HG03571 (cell line): ENCODE data around the gene PPP1R12B.
"Not testable (repeated sequence)": the region's sequence is repeated elsewhere in the genome, so short reads cannot be mapped to it uniquely, and the experiment has no call there.

Experiments used
- ATAC-seq: cut with Tn5 transposase; IDR thresholded peaks from one replicate; pipeline ENCODE4 v1.9.1; 2021; ENCODE audit not compliant: unreplicated experiment

PPP1R12B gene

GRCh38 chr1:202480640-202481039, 132.1 kb downstream of the PPP1R12B start:
- not testable (repeated sequence) for ATAC-seq

- not testable (repeated sequence) for ATAC-seq
Measured at GRCh38 chr1:202483362-202483761, 134.9 kb downstream of the PPP1R12B start.

DNA sequence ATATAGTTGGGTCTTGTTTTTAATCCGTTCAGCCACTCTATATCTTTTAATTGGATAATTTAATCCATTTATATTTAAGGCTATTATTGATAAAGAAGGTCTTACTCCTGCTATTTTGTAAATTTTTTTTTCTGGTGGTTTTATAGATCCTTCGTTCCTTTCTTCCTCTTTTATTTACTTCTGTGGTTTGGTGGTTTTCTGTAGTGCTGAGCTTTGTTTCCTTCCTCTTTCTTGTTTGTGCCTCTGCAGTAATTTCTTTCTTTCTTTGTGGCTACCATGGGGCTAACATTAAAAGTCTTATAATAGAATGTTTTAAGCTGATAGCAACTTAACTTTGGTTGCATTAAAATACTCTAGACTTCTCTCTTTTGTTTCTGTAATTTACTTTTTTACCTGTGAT, 135.5 kb downstream of the PPP1R12B start:
- not testable (repeated sequence) for ATAC-seq

GRCh38 chr1:202484820-202485219, 136.3 kb downstream of the PPP1R12B start:
- ATAC-seq, result not testable (repeated sequence)

DNA sequence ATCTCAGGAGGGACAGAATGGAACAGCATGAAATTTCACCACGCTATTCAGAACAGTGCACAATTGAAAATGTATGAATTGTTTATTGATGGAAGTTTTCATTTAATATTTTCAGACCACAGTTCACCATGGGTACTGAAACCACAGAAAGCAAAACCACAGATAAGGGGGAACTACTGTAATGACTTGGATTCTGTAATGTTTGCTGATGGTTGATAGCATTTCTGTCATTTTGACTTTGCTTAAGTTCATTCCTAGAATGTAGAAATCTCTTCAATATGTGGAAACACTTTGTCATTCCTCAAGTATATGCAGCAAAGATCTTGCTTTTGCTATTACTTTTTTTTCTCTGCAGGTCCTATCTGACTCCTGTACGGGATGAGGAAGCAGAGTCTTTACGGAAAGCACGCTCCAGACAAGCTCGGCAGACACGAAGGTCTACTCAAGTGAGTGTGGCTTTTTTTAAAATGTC, 139.7 kb downstream of the PPP1R12B start:
- ATAC-seq, result peak; percentile 70

- ATAC-seq, result not testable (repeated sequence)
Measured at GRCh38 chr1:202489101-202489500, 140.6 kb downstream of the PPP1R12B start.

GRCh38 chr1:202493112-202493511, 144.6 kb downstream of the PPP1R12B start:
- not testable (repeated sequence) for ATAC-seq

- ATAC-seq, result no peak
Measured at GRCh38 chr1:202498542-202498941, 150.0 kb downstream of the PPP1R12B start.

- ATAC-seq, result not testable (repeated sequence)
Measured at GRCh38 chr1:202499997-202500396, 151.5 kb downstream of the PPP1R12B start.

- ATAC-seq, result no peak
Measured at GRCh38 chr1:202501281-202501680, 152.8 kb downstream of the PPP1R12B start.

GRCh38 chr1:202505356-202505755, 156.9 kb downstream of the PPP1R12B start:
- no peak for ATAC-seq

DNA sequence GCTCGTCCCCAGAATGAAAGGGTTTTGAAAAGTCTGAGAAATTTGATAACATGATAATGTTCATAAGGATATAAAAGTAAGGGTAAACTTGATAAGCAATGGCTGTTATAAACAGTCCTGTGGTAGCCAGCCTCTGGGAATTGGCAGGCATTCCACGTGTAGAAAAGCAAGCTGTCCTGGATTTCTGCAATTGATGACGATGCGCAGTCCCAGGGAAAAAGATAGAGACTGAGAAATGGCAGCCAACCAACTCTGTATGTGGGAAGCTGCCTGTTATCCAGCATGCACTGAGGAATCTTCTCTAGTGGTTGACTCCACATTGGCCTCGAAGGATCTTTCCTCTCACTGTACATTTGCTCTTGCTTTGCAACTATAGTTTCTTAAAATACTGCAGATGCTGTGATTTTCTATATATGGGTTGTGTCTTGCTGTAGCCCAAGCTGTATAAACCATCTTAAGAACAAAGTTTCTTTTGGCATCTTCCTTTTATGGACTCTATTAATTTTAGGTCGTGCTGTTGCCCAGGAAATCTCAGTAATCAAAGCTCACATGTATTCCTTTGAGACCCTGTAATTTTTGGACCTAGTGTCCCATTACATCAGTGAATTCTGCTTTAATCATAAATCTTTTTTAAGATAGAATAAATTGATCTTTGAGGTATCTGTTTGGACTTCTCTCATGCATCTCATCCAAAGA, 157.5 kb downstream of the PPP1R12B start:
- ATAC-seq, result not testable (repeated sequence)

DNA sequence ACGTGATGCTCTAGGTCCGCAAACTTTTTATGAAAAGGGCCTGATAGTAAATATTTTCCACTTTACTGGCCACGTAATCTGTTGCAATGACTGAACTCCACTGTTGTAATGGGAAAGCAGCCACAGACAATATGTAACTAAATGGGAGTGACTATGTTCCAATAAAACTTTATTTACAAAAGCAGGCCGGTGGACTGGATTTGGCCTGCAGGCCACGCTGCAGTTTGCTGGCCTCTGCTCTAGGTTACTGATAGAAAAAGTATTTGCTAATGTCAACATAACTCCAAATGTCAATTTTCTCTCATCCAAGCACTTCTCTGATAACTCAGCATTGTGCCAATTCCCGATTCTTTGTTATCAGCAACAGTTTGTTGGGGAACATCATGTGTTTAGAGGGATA, 160.4 kb downstream of the PPP1R12B start:
- ATAC-seq, result not testable (repeated sequence)

DNA sequence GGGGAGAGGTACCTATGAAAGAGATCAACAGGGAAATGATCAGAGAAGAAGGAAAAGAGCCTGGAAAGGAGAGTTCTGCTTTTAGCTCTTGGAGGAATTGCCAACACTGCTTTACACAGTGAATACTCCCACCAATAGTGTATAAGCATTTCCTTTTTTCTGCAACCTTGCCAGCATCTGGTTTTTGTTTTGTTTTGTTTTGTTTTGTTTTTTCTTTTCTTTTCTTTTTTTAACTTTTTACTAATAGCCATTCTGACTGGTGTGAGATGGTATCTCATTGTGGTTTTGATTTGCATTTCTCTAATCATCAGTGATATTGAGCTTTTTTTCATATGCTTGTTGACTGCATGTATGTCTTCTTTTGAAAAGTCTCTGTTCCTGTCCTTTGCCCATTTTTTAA, 165.4 kb downstream of the PPP1R12B start:
- ATAC-seq, result not testable (repeated sequence)

DNA sequence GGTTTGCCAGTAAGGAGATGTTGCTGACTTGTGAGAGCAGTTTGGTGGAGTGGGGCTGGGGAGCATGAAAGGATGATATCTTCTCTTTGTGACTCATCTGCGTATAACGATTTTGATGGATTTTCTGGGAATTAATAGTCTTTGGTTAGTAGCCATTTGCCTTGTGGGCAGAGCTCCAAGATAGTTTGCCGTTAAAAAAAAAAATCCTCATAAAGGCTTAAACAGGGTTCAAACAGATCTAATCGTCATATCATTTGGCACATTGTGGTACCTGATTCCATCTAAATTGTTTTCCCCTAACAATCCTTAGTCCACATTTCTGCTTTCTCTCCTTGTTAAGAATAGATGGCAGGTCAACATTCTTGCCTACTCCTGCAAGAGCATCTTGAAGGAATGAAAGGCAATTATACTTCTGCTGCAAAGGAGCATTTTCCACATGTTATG, 168.0 kb downstream of the PPP1R12B start:
- no peak for ATAC-seq

- ATAC-seq, result not testable (repeated sequence)
Measured at GRCh38 chr1:202517146-202517545, 168.6 kb downstream of the PPP1R12B start.

- ATAC-seq, result not testable (repeated sequence)
Measured at GRCh38 chr1:202518180-202518579, 169.7 kb downstream of the PPP1R12B start.

- ATAC-seq, result not testable (repeated sequence)
Measured at GRCh38 chr1:202518905-202519304, 170.4 kb downstream of the PPP1R12B start.

GRCh38 chr1:202520129-202520856, 171.8 kb downstream of the PPP1R12B start:
- not testable (repeated sequence) for ATAC-seq

- not testable (repeated sequence) for ATAC-seq
Measured at GRCh38 chr1:202520857-202521216, 172.3 kb downstream of the PPP1R12B start.

- not testable (repeated sequence) for ATAC-seq
Measured at GRCh38 chr1:202521484-202521883, 173.0 kb downstream of the PPP1R12B start.

- no peak for ATAC-seq
Measured at GRCh38 chr1:202521886-202522285, 173.4 kb downstream of the PPP1R12B start.
